ENCODE data around the gene SNX27.

SNX27 gene

GRCh38 chr1:151570819-151571218, 41.0 kb upstream of the SNX27 start:
- H3K27ac ChIP-seq = no peak overlapping the region
- no peak for DNase-seq
- H3K9me3 ChIP-seq = no peaks in the 10 kb centered on the region
- H3K36me3 ChIP-seq = peaks cover 31 to 66% (median 56%) of the 10 kb centered on the region in 3 donors
- H3K4me3 ChIP-seq = no peak overlapping the region
- no peaks in the 10 kb centered on the region for H3K27me3 ChIP-seq
- TF ChIP-seq CTCF (IDR thresholded peaks at IDR 0.05) = no peak
- intact Hi-C loops (cut with DNase I; ENCODE audit: low total_unique reads) = no loop called here
- H3K4me1 ChIP-seq = peaks cover 0 to 2% (median 0%) of the 10 kb centered on the region in 4 donors

- Histone ChIP-seq H3K36me3 (peaks cover 20 to 59% (median 48%) of the 10 kb centered on the region in 3 donors), H3K27ac (no peak overlapping the region), H3K4me1 (peaks cover 0 to under 1% (median 0%) of the 10 kb centered on the region in 4 donors), H3K4me3 (no peak overlapping the region), H3K9me3 (no peaks in the 10 kb centered on the region), H3K27me3 (no peaks in the 10 kb centered on the region)
- TF ChIP-seq CTCF (IDR thresholded peaks at IDR 0.05) = no peak
- intact Hi-C loops (cut with DNase I; ENCODE audit: low total_unique reads) = no loop called here
- no peak for DNase-seq
Measured at GRCh38 chr1:151574575-151575529, 37.0 kb upstream of the SNX27 start.

GRCh38 chr1:151577173-151577572, 34.7 kb upstream of the SNX27 start:
- H3K4me1 ChIP-seq = no peaks in the 10 kb centered on the region

GRCh38 chr1:151578941-151579340, 32.9 kb upstream of the SNX27 start:
- peaks cover 31 to 71% (median 55%) of the 10 kb centered on the region in 3 donors for H3K36me3 ChIP-seq
- intact Hi-C loops (cut with DNase I; ENCODE audit: low total_unique reads) = no loop called here
- H3K9me3 ChIP-seq = no peaks in the 10 kb centered on the region
- no peak overlapping the region for H3K4me3 ChIP-seq
- no peak for DNase-seq
- H3K27ac ChIP-seq = no peak overlapping the region
- H3K4me1 ChIP-seq = no peaks in the 10 kb centered on the region
- no peaks in the 10 kb centered on the region for H3K27me3 ChIP-seq
- no peak for TF ChIP-seq CTCF (IDR thresholded peaks at IDR 0.05)

More at GRCh38 chr1:151577173-151577572, 34.7 kb upstream of the SNX27 start:
- intact Hi-C loops (cut with DNase I; ENCODE audit: low total_unique reads) = no loop called here
- no peak overlapping the region for H3K27ac ChIP-seq
- no peak for TF ChIP-seq CTCF (IDR thresholded peaks at IDR 0.05)
- H3K27me3 ChIP-seq = no peaks in the 10 kb centered on the region
- H3K4me3 ChIP-seq = no peak overlapping the region
- no peak for DNase-seq
- H3K36me3 ChIP-seq = peaks cover 27 to 75% (median 50%) of the 10 kb centered on the region in 3 donors
- H3K9me3 ChIP-seq = no peaks in the 10 kb centered on the region

- H3K36me3 ChIP-seq = peaks cover 24 to 64% (median 48%) of the 10 kb centered on the region in 3 donors
- no peaks in the 10 kb centered on the region for H3K9me3 ChIP-seq
- no peaks in the 10 kb centered on the region for H3K27me3 ChIP-seq
- H3K27ac ChIP-seq = no peak overlapping the region
- DNase-seq = no peak
- H3K4me1 ChIP-seq = no peaks in the 10 kb centered on the region
- intact Hi-C loops (cut with DNase I; ENCODE audit: low total_unique reads) = no loop called here
- no peak for TF ChIP-seq CTCF (IDR thresholded peaks at IDR 0.05)
- H3K4me3 ChIP-seq = no peak overlapping the region
Measured at GRCh38 chr1:151579436-151580225, 32.2 kb upstream of the SNX27 start.
